Measurements from ENCODE around the gene REEP5.

- TF ChIP-seq RCOR1 (IDR thresholded peaks at IDR 0.05; ENCODE audit: low read length), result no peak
- no peak for TF ChIP-seq CTCF (IDR thresholded peaks at IDR 0.05)
- TF ChIP-seq EZH2phosphoT487 (IDR thresholded peaks at IDR 0.05; ENCODE audit: borderline replicate concordance, low read depth), result no peak
- no peak for TF ChIP-seq MAX (IDR thresholded peaks at IDR 0.05; ENCODE audit: low read depth)
- no peak for TF ChIP-seq REST (IDR thresholded peaks at IDR 0.05; ENCODE audit: low read depth, low read length)
- no peak for TF ChIP-seq TCF12 (IDR thresholded peaks at IDR 0.05)
- TF ChIP-seq YY1 (IDR thresholded peaks at IDR 0.05; ENCODE audit: low read depth), result no peak
- no peak for TF ChIP-seq POLR2AphosphoS5 (IDR thresholded peaks at IDR 0.05; ENCODE audit: low read depth, low read length)
- no peak for TF ChIP-seq SMC3 (IDR thresholded peaks at IDR 0.05; ENCODE audit: low read depth, low read length)
These were observed 11.1 kb upstream of the REEP5 start for GRCh38 chr5:112933105-112933504.

Measured in SK-N-SH (cell line).